ENCODE measurements around the gene DNAH2. TPM values are rescaled to one million over a fixed set of nuclear protein-coding genes. Genes with fewer than 3 reads are reported as not detected.

The DNAH2 gene
- total and polyA plus RNA-seq, 2 of the 13 experiments (the other 11 are each of a cell fraction or from before 2014, with no cell fraction given), result not detected

- TF ChIP-seq SMYD3 (CRISPR knock-in tag; IDR thresholded peaks at IDR 0.05) (0 out of 2 replicates have a peak, but pooled peaks have one; percentile 11), GATAD1 (CRISPR knock-in tag; IDR thresholded peaks at IDR 0.05) (peak; percentile 63), PLSCR1 (CRISPR knock-in tag; IDR thresholded peaks at IDR 0.05; ENCODE audit: borderline replicate concordance) (no peak), THAP9 (CRISPR knock-in tag; IDR thresholded peaks at IDR 0.05; ENCODE audit: borderline replicate concordance) (no peak), ZNF292 (CRISPR knock-in tag; IDR thresholded peaks at IDR 0.05; ENCODE audit: borderline replicate concordance, low read depth) (0 out of 2 replicates have a peak, but pooled peaks have one; percentile 5), ZBTB33 (CRISPR knock-in tag; IDR thresholded peaks at IDR 0.05) (no peak), ZNF136 (CRISPR knock-in tag; IDR thresholded peaks at IDR 0.05; ENCODE audit: low read depth) (no peak), NR0B2 (CRISPR knock-in tag; IDR thresholded peaks at IDR 0.05) (0 out of 2 replicates have a peak, but pooled peaks have one; percentile 30), U2AF2 (IDR thresholded peaks at IDR 0.05; ENCODE audit: low read depth, low read length) (no peak), RXRB (CRISPR knock-in tag; IDR thresholded peaks at IDR 0.05; ENCODE audit: borderline replicate concordance) (0 out of 2 replicates have a peak, but pooled peaks have one; percentile 9), CBFB (CRISPR knock-in tag; IDR thresholded peaks at IDR 0.05) (no peak), ZBTB1 (CRISPR knock-in tag; IDR thresholded peaks at IDR 0.05; ENCODE audit: borderline replicate concordance) (no peak), PAX8 (CRISPR knock-in tag; IDR thresholded peaks at IDR 0.05; ENCODE audit: borderline replicate concordance) (0 out of 2 replicates have a peak, but pooled peaks have one; percentile 56), ELF1 (CRISPR knock-in tag; IDR thresholded peaks at IDR 0.05) (peak; percentile 82), ZNF3 (CRISPR knock-in tag; IDR thresholded peaks at IDR 0.05) (no peak), MYC (CRISPR knock-in tag; IDR thresholded peaks at IDR 0.05; ENCODE audit: borderline replicate concordance) (0 out of 2 replicates have a peak, but pooled peaks have one; percentile 27), SP2 (CRISPR knock-in tag; IDR thresholded peaks at IDR 0.05) (0 out of 2 replicates have a peak, but pooled peaks have one; percentile 4), POLR2A (IDR thresholded peaks at IDR 0.05; ENCODE audit: insufficient read depth in 1 of 2, low read depth in 2 of 2, low read length in 2 of 2) (peak; percentile 75 to 87), ZNF766 (CRISPR knock-in tag; IDR thresholded peaks at IDR 0.05; ENCODE audit: borderline replicate concordance) (0 out of 2 replicates have a peak, but pooled peaks have one; percentile 45), ZNF101 (CRISPR knock-in tag; IDR thresholded peaks at IDR 0.05; ENCODE audit: borderline replicate concordance, low read depth) (0 out of 2 replicates have a peak, but pooled peaks have one; percentile 79), ZNF616 (CRISPR knock-in tag; IDR thresholded peaks at IDR 0.05; ENCODE audit: low read depth) (no peak)
Measured at GRCh38 chr17:7686222-7687071, 31.1 kb upstream of the DNAH2 start (continued).
